GM12878 (cell line): ENCODE results near the gene SPATA2.

Experiments used
- CEBPB ChIP-seq, 2 experiments: fragments of 150-350 bp in 1 of 2; IDR thresholded peaks; 2 replicates each; pipeline ENCODE4 v1.6.1; 2012 to 2014; ENCODE audit warnings: low read depth in 2 of 2, low read length in 2 of 2, borderline replicate concordance in 1 of 2, inconsistent platforms in 1 of 2
- CEBPZ ChIP-seq: fragments of 150-350 bp; IDR thresholded peaks from 2 replicates; pipeline ENCODE4 v1.6.1; 2016; ENCODE audit warnings: low read depth, low read length
- CHD2 ChIP-seq: IDR thresholded peaks from 2 replicates; pipeline ENCODE4 v1.6.1; 2011; ENCODE audit warnings: low read depth, low read length, improper control_type of control experiment, borderline replicate concordance
- EP300 ChIP-seq, 2 experiments: fragments of 150-350 bp in 1 of 2; IDR thresholded peaks; 2 replicates each; pipeline ENCODE4 v1.6.1; 2011 to 2012; ENCODE audit warnings: low read depth in 2 of 2, low read length in 2 of 2, borderline replicate concordance in 1 of 2, improper control_type of control experiment in 1 of 2, inconsistent platforms in 1 of 2; ENCODE audit not compliant: control insufficient read depth in 1 of 2
- FOXK2 ChIP-seq: fragments of 450-650 bp; IDR thresholded peaks from 2 replicates; pipeline ENCODE4 v1.6.1; 2017; ENCODE audit warnings: mild to moderate bottlenecking, moderate library complexity
- HDAC6 ChIP-seq: fragments of 200-600 bp; sonication (generic); IDR thresholded peaks from one replicate; pipeline ENCODE4 v1.8.0; 2017; ENCODE audit warnings: antibody characterized with exemption; ENCODE audit not compliant: unreplicated experiment
- HSF1 ChIP-seq: fragments of 150-350 bp; IDR thresholded peaks from 2 replicates; pipeline ENCODE4 v1.6.1; 2014; ENCODE audit warnings: mild to moderate bottlenecking, low read depth, low read length
- MAX ChIP-seq: IDR thresholded peaks from 2 replicates; pipeline ENCODE4 v1.6.1; 2012; ENCODE audit warnings: low read depth, low read length, improper control_type of control experiment
- POLR2A ChIP-seq: IDR thresholded peaks from 2 replicates; pipeline ENCODE4 v1.6.1; 2011; ENCODE audit warnings: low read depth, mild to moderate bottlenecking, low read length
- REST ChIP-seq: IDR thresholded peaks from 2 replicates; pipeline ENCODE4 v1.6.1; 2012; ENCODE audit warnings: mild to moderate bottlenecking, low read depth, low read length
- SMAD1 ChIP-seq: fragments of 450-650 bp; IDR thresholded peaks from 2 replicates; pipeline ENCODE4 v1.6.1; 2018; ENCODE audit warnings: mild to moderate bottlenecking, low read depth; ENCODE audit not compliant: partially characterized antibody
- TF ChIP-seq, protein P1 (sequence below), 3 experiments: IDR thresholded peaks in 2 of 3; conservative IDR thresholded peaks in 1 of 3; 2 replicates each; pipeline ENCODE4 v1.5.1; 2011; ENCODE audit warnings: low read depth in 3 of 3, low read length in 3 of 3, mild to moderate bottlenecking in 3 of 3, control low read depth in 2 of 3, moderate library complexity in 2 of 3, inconsistent platforms in 1 of 3, mixed read lengths in 1 of 3; ENCODE audit not compliant: control insufficient read depth in 2 of 3, insufficient read depth in 1 of 3; ENCODE audit errors: extremely low read depth in 1 of 3

DNA sequence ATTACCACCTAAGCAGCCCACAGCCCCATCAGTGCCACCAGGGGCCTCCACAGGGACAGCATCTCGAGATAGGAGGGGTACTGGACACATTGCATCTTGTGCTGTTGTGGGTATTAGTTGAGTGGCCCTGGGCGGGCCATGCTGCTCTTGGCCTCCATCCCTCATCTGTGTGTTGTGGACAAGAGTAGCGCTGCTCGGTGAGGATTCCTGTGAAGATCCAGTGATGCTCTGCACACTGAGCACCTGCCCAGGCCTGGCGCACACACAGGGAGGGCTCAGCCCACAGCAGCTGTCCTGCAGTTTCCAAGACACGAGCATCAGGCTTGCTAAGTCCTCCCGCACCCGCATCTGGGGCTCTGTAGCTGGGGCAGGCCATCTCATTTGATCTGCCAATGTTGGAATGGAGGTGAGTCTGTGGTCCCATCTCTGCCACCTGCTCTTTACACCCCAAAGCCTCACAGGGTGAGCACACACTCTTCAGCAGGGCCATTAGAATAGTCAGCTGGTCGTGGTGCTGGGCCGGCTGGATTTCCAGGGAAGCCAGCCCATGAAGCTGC is 32.0 kb downstream of the SPATA2 start:
- TF ChIP-seq CHD2 (no peak), REST (no peak), CEBPZ (no peak), HSF1 (no peak), CEBPB (IDR thresholded peaks at IDR 0.05; ENCODE audit: borderline replicate concordance in 1 of 2, low read depth in 2 of 2, low read length in 2 of 2) (no peak), POLR2A (no peak), HDAC6 (no peak), MAX (no peak), SMAD1 (no peak), FOXK2 (no peak), EP300 (IDR thresholded peaks at IDR 0.05; ENCODE audit: borderline replicate concordance in 1 of 2, control insufficient read depth in 1 of 2, low read depth in 2 of 2, low read length in 2 of 2) (no peak)
- TF ChIP-seq, protein P1, sequence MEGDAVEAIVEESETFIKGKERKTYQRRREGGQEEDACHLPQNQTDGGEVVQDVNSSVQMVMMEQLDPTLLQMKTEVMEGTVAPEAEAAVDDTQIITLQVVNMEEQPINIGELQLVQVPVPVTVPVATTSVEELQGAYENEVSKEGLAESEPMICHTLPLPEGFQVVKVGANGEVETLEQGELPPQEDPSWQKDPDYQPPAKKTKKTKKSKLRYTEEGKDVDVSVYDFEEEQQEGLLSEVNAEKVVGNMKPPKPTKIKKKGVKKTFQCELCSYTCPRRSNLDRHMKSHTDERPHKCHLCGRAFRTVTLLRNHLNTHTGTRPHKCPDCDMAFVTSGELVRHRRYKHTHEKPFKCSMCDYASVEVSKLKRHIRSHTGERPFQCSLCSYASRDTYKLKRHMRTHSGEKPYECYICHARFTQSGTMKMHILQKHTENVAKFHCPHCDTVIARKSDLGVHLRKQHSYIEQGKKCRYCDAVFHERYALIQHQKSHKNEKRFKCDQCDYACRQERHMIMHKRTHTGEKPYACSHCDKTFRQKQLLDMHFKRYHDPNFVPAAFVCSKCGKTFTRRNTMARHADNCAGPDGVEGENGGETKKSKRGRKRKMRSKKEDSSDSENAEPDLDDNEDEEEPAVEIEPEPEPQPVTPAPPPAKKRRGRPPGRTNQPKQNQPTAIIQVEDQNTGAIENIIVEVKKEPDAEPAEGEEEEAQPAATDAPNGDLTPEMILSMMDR (IDR thresholded peaks at IDR 0.05 in 2 of 3, conservative IDR thresholded peaks at IDR 0.05 in 1 of 3; ENCODE audit: control insufficient read depth in 2 of 3, extremely low read depth in 1 of 3, insufficient read depth in 1 of 3, low read depth in 3 of 3, low read length in 3 of 3), result no peak
